HG03439 (cell line): ENCODE results near the gene OR11A1.
"Not testable (repeated sequence)": the region's sequence is repeated elsewhere in the genome, so short reads cannot be mapped to it uniquely, and the experiment has no call there.

ENCODE experiments used
- ATAC-seq: cut with Tn5 transposase; IDR thresholded peaks from one replicate; pipeline ENCODE4 v1.9.1; 2021; ENCODE audit warnings: mild to moderate bottlenecking, moderate library complexity; ENCODE audit not compliant: unreplicated experiment

Gene OR11A1

GRCh38 chr6:29479560-29479959 lies 22.7 kb upstream of the OR11A1 start:
- ATAC-seq: no peak

- no peak for ATAC-seq
These were observed 21.9 kb upstream of the OR11A1 start for GRCh38 chr6:29478740-29479139.

- no peak for ATAC-seq
These were observed 21.1 kb upstream of the OR11A1 start for GRCh38 chr6:29477923-29478450.

GRCh38 chr6:29474996-29475395 lies 18.1 kb upstream of the OR11A1 start:
- ATAC-seq: no peak

GRCh38 chr6:29466241-29466640 lies 9.4 kb upstream of the OR11A1 start:
- ATAC-seq: no peak

GRCh38 chr6:29465801-29466200 lies 8.9 kb upstream of the OR11A1 start:
- no peak for ATAC-seq

GRCh38 chr6:29465279-29465678 lies 8.4 kb upstream of the OR11A1 start:
- no peak for ATAC-seq

- ATAC-seq: no peak
These were observed 5.2 kb upstream of the OR11A1 start for GRCh38 chr6:29462022-29462421.

GRCh38 chr6:29461021-29461814 lies 4.3 kb upstream of the OR11A1 start:
- ATAC-seq: no peak

- ATAC-seq: no peak
These were observed 5.2 kb downstream of the OR11A1 start for GRCh38 chr6:29451471-29452193.

- ATAC-seq: no peak
These were observed 9.2 kb downstream of the OR11A1 start for GRCh38 chr6:29447670-29448069.

- not testable (repeated sequence) for ATAC-seq
These were observed 12.8 kb downstream of the OR11A1 start for GRCh38 chr6:29444031-29444430.

- no peak for ATAC-seq
These were observed 14.2 kb downstream of the OR11A1 start for GRCh38 chr6:29442719-29443118.

- ATAC-seq: no peak
These were observed 17.9 kb downstream of the OR11A1 start, which contains the start of gene OR10C1 for GRCh38 chr6:29439006-29439405. Gene OR10C1, plus strand, starts transcription at chr6:29439306. Its CDS starts 710 bp downstream, at chr6:29440016.

- ATAC-seq: not testable (repeated sequence)
These were observed 20.1 kb downstream of the OR11A1 start for GRCh38 chr6:29436730-29437129.

- ATAC-seq: no peak
These were observed 30.2 kb downstream of the OR11A1 start for GRCh38 chr6:29426654-29427053.

- no peak for ATAC-seq
These were observed 31.8 kb downstream of the OR11A1 start for GRCh38 chr6:29425075-29425474.

GRCh38 chr6:29424575-29424974 lies 32.3 kb downstream of the OR11A1 start:
- ATAC-seq: no peak

- ATAC-seq: no peak
These were observed 32.7 kb downstream of the OR11A1 start for GRCh38 chr6:29424168-29424567.

- no peak for ATAC-seq
These were observed 37.4 kb downstream of the OR11A1 start for GRCh38 chr6:29419516-29419915.

- ATAC-seq: no peak
These were observed 42.3 kb downstream of the OR11A1 start, which contains the start of gene OR12D1 for GRCh38 chr6:29414588-29414987. Gene OR12D1, plus strand, starts transcription at chr6:29414928.

GRCh38 chr6:29403801-29404200 lies 53.1 kb downstream of the OR11A1 start:
- no peak for ATAC-seq
